GM15510 (cell line): ENCODE measurements around the gene OR7C1.

Experiments used
- POLR2A ChIP-seq: IDR thresholded peaks from 3 replicates; pipeline ENCODE4 v1.6.1; 2011; ENCODE audit warnings: borderline replicate concordance; ENCODE audit not compliant: insufficient read length; ENCODE audit errors: extremely low read depth

Gene OR7C1

GRCh38 chr19:14767466-14767971 lies 67.5 kb downstream of the OR7C1 start:
- TF ChIP-seq POLR2A, result no peak

GRCh38 chr19:14764401-14764800 lies 70.6 kb downstream of the OR7C1 start:
- TF ChIP-seq POLR2A, result no peak

- no peak for TF ChIP-seq POLR2A
These were observed 71.4 kb downstream of the OR7C1 start for GRCh38 chr19:14763497-14764145.

- TF ChIP-seq POLR2A, result no peak
These were observed 72.9 kb downstream of the OR7C1 start for GRCh38 chr19:14762111-14762510.

GRCh38 chr19:14761607-14762006 lies 73.4 kb downstream of the OR7C1 start:
- TF ChIP-seq POLR2A, result no peak

- no peak for TF ChIP-seq POLR2A
These were observed 76.2 kb downstream of the OR7C1 start for GRCh38 chr19:14758816-14759215.

- TF ChIP-seq POLR2A, result no peak
These were observed 86.4 kb downstream of the OR7C1 start for GRCh38 chr19:14748601-14749000.
